Caki2 (cell line): ENCODE measurements around the gene HIF3A. TPM values are rescaled to one million over a fixed set of nuclear protein-coding genes. Genes with fewer than 3 reads are reported as not detected.
"Not testable (repeated sequence)": the region's sequence is repeated elsewhere in the genome, so short reads cannot be mapped to it uniquely, and the experiment has no call there.

Experiments used
- DNase-seq: peaks from one replicate; pipeline ENCODE4 v3.0.0-alpha.2; 2015; ENCODE audit warnings: low read depth
- in situ Hi-C: cut with HindIII; loops from 2 replicates; pipeline ENCODE4 v1.10.0; 2016; ENCODE audit warnings: low sequenced_read_pairs, low pct_unique_long_range_greater_than_20kb, mixed read lengths
- total RNA-seq: library from RNA; depleted of rRNA; stranded (reverse); fragments of >200 nt; shearing (Covaris generic); gene quantifications from 2 replicates; pipeline ENCODE4 v1.2.3, GENCODE V29; 2014; ENCODE audit warnings: low replicate concordance

Gene HIF3A
- total RNA-seq, 1 experiment from 2014 or later, result not detected

DNA sequence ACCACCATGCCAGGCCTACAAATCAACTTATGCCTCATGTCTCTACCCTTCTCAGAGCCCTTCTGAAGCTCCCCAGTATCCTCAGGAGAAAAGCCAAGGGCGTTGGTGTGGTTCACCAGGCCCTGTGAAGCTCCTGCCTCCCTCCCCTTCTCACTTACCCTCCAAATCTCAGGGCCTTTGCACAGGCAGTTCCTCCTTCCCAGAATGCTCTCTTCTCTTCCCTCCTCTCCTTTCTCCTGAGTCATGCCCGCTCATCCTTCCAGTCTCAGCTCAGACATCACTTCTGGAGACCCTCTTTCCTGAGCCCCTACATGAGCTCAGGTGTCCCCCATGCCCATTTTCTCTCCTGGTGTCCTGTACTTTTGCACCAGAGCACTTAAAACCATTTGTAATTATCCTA, 20.5 kb downstream of the HIF3A start:
- no peak for DNase-seq
- in situ Hi-C loops, result no loop called here

DNA sequence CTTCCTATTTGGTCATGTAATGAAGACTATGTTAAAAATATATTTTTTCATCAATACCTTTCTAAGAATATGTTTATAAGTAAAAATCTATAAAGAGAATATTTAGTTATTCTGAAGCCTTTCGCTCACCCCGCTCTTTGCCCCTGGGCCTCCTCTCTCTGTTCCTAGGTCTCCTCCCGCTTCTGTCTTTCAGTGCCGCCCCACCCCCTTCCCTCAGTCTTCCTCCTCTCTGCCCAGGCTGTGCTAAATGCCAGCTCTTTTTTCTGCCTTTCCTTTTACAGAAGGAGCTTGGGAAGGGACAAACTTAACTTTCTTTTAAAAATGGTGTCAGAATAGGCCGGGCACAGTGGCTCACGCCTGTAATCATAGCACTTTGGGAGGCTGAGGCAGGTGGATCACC, 22.8 kb downstream of the HIF3A start:
- DNase-seq, result no peak
- in situ Hi-C loops, result no loop called here

DNA sequence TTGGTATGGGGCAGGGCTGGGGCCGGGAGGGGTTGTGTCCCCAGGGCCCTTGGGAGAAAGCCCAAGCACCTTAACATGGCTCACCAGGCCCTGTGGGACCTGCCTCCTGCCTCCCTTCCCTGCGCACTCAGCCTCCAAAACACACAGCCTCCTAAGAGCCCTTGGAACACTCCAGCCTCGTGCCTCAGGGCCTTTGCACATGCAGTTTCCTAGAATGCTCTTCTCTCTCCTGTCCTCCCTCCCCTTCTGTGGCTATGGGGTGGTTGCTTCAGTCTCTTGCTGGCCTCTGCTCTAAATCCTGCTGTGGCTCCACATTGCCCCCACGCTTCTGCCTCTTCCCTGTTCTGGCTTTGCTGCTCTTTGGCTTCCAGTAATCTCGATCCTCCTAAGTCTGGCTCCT, 23.7 kb downstream of the HIF3A start:
- in situ Hi-C loops, result no loop called here
- no peak for DNase-seq

DNA sequence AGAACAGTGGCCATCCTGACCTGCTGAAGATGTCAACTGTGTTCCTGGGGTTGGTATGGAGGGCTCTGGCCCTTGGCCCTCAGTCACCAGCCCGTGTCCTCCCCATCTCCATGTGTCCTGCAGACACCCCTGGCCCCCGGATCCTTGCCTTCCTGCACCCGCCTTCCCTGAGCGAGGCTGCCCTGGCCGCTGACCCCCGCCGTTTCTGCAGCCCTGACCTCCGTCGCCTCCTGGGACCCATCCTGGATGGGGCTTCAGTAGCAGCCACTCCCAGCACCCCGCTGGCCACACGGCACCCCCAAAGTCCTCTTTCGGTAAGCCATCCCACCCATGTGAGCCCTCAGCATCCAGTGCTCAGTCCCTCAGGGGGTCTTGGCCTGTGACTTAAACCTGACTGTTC, 24.8 kb downstream of the HIF3A start:
- in situ Hi-C loops, result no loop called here
- no peak for DNase-seq

DNA sequence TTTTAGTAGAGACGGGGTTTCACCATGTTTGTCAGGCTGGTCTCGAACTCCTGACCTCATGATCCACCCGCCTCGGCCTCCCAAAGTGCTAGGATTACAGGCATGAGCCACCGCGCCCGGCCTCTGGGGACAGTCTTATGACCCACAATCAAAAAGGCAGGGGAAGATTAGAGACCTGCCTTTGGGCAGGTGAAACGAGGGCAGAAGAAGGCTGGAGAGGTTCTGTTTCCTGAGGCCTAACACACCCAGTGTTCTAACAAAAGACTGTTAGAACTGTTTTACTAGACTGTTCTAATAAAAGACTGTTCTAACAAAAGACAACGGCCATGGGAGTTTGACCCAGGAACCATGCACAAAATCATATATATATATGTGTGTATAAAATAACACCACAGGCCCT, 26.4 kb downstream of the HIF3A start:
- in situ Hi-C loops, DNase-seq: not testable (repeated sequence)

DNA sequence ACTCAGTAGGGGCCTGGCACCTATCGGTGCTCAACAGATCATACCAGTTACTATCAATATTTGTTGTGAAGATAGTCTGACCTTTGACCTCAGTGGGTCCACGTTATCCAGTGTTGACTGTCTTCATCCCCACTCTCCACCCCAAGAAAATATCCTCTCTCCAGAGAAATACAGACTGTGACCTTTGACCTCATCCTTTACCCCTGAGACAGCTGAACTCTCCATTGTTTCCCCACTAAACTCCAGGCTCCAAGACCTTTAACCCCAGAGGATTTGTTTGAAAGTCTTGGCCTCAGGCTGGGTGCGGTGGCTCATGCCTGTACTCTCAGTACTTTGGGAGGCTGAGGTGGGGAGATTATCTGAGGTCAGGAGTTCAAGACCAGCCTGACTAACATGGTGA, 27.4 kb downstream of the HIF3A start:
- in situ Hi-C loops, result no loop called here
- no peak for DNase-seq

DNA sequence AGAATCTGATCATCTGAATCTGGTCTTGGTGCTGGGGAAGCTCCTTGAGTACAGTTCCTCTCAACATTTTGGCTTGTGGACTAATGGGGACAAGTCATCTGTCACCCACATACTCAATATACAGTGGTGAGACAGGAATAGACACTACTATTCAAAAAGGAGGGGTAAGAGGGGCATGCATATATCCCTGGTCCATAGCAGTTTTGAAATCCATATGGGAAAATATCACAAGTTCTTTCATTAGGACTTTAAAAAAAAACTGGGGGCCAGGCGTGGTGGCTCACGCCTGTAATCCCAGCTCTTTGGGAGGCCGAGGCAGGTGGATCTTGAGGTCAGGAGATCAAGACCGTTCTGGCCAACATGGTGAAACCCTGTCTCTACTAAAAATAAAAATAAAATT, 29.8 kb downstream of the HIF3A start:
- in situ Hi-C loops, result no loop called here
- no peak for DNase-seq

DNA sequence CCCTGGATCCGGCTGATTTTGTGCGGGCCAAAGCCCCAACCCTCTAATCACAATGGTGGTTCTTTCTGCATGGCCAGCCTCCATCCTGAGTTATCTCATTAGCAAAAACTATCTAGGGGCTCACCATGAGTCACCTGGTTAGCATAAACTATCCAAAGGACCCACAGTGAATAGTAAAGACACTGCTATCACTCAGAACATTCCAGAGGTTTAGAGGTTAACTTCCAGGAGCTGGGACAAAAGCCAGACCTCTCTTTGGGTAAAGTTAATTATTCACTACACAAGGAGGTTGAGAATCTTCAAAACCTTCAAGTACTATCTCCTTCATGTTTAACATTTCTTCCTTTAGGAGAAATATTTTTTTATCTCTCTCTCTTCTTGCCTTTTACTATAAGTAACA, 31.2 kb downstream of the HIF3A start:
- in situ Hi-C loops, result no loop called here
- peak; percentile 41 for DNase-seq

DNA sequence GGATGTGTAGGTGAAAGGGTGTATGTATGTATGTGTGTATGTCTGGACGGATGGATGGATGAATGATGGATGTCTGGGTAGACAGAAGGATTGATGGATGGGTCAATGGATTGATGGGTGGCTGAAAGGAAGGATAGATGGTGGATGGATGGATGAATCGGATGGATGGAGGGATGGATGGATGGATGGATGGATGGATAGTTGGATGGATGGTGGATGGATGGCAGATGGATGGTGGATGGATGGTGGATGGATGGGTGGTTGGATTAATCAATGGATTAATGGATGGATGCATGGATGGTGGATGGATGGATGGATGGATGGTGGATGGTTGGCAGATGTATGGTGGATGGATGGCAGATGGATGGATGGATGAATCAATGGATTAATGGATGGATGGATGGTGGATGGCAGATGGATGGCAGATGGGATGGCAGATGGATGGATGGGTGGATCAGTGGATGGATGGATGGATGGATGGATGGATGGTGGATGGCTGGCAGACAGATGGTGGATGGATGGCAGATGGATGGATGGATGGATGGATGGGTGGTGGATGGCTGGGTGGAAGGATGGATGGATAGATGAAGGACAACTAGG, 33.6 kb downstream of the HIF3A start:
- DNase-seq, result no peak
- in situ Hi-C loops, result no loop called here

DNA sequence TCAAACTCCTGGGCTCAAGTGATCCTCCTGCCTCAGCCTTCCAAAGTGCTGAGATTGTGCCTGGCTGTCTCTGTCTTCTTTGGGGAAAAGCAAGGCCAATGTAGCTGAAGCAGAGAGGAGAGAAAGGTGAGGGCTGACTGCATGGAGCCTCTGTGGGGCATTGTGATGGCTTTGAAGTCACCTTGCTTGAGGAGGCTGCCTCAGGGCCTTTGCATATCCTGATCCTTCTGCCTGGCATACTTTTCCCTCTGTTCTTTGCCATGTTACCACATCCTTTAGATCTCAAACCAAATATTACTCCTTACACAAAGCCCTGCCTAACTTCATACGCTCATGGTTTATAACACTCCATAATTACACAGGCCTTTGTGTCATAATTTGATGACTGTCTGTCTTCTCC, 40.6 kb downstream of the HIF3A start:
- in situ Hi-C loops, result no loop called here
- DNase-seq, result no peak

DNA sequence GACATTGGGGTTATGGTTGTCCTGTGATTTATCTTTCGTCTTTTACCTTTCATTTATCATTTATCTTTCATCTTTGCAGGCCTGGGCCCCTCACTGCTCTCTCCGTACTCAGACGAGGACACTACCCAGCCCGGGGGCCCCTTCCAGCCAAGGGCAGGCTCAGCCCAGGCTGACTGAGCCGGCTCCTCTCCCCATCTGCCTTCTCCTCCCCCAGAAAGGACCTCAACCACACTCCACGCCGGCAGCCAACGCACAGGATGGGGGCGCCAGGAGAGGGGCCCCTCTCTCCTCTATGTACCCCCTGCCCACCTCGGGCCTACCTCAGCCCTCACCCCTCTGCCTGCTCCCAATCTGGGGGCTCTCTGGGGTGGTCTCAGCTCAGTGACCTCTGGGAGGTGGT, 42.6 kb downstream of the HIF3A start:
- in situ Hi-C loops, result no loop called here
- no peak for DNase-seq

DNA sequence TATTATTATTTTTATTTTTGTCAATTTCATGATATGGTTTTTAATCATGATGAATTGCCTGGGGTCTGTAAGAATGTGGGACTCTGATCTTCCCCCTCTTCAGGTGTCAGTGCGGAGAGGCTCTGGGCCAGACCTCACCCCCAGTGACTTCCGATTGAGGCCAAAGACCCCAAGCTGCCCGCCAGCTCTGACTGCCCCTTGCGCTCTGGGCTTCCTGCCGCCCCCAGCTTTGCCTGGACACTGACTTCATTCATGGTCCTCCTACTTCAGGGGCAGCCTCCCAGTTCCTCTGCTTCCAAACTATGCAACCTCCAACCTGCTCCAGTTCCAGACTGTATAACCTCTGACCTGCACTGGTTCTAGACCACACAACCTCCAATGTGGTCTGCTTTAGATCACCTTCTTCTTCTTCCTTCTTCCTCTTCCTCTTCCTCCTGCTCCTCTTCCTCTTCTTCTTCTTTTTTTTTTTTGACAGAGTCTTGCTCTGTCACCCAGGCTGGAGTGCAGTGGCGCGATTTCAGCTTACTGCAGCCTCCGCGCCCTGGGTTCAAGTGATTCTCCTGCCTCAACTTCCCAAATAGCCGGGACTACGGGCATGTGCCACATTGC, 43.3 kb downstream of the HIF3A start:
- in situ Hi-C loops, result no loop called here

DNA sequence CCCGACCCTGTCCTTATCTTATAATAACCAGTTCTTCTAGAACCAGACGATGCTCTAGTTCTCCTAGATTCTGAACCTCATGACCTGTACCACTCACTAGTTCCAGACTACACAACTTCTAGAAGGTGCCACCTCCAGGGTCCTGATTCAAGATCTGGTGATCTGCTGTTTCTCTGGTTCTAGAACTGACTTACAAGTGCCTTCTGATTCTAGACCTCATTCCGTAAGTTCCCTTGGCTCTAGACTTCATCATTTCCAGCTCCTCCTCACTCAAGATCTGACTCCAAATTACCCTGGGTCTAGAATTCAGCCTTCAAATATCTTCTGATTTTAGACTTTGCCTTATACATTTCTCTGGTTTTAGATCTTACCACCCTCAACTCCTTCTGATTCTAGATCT, 45.1 kb downstream of the HIF3A start:
- in situ Hi-C loops, result no loop called here
- no peak for DNase-seq

More for the DNA sequence above, 43.3 kb downstream of the HIF3A start:
- DNase-seq, result no peak

DNA sequence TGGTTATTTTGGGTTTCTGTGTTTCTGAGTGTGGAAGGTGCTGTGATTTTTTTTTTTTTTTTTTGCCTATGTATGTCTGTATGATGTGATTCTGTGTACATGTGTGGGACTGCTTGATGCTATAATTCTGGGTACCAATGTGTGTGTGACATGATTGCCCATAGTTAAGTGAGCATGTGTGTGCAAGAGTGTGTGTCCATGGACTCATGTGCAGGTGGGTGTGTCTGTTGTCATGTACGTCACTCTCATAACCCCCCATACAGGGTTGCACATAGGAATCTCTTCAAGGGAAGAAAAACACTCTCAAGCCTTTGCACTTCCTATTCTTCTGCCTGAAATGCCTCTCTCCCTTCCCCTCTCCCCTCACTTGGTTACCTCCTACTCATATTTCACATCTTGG, 47.5 kb downstream of the HIF3A start:
- in situ Hi-C loops, result no loop called here

DNA sequence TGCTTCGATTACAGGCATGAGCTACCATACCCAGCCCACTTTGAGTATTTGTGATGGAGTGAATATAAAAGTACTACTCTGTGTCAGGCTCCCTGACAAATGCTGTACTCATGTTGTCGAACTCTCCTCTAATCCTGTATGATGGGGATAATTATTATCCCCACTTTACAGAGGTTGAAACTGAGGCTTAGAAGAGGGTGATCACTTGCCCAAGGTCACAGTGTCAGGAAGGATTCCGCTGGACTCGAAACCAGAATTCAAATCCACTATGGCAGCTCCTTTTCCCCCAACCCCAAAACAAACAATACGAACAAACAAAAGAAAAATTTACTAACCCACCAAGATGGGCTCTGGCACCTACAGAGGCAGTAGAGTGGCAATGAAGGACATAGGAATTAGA, 48.3 kb downstream of the HIF3A start:
- in situ Hi-C loops, result no loop called here
- no peak for DNase-seq

More for the DNA sequence above, 47.5 kb downstream of the HIF3A start:
- DNase-seq, result no peak

DNA sequence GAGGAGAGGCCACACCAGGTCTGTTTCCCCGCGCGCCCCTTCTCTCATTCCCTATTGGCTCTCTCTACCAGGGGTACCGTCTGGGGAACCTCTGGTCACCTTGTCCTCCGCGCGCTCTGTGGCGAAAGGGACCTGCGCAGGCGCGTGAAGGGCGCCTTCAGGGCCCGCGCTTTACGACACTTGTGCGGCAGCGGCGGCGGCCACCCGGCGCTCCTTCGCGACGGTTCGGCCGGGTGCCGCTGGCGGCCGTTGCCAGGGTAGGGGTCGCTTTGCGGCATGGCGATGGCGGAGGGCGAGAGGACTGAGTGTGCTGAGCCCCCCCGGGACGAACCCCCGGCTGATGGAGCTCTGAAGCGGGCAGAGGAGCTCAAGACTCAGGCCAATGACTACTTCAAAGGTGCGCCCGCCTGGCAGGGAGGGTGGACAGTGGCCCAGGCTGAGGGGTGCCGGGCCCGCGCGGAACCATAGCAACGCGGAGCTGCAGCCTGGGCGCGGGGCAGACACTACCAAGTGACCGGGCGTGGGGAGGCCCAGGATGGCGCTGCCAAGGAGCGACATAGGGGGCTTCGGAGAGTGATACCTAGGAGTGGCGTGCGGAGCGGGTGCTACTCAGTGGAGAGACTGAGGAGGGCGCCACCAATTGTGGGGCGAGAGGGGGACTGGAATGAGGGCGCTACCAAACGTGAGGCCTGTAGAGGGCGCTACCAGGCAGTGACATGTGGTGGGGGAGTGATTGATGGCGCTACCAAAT, 50.2 kb downstream of the HIF3A start, which contains the start of gene PPP5C:
PPP5C (plus strand) TSS at position 267 of the 751 bp plus-strand sequence; CDS start at position 277, 10 bp downstream.
- in situ Hi-C loops, result no loop called here
- peak; percentile 92 for DNase-seq

DNA sequence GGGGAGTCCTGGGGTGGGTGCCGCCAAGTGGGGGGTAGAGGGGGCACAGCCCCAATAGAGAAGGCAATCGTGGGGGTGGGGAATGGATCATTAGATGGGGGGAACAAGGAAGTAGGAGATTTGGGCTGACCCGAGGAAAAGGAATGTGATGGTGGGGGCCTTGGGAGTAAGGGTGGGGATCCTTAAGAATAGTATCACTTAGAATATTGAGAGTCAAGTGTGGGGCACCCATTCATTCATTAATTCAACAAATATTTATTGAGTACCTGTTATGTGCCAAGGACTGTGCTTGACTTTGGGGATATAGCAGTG, 50.7 kb downstream of the HIF3A start:
- in situ Hi-C loops, result no loop called here
- DNase-seq, result no peak

DNA sequence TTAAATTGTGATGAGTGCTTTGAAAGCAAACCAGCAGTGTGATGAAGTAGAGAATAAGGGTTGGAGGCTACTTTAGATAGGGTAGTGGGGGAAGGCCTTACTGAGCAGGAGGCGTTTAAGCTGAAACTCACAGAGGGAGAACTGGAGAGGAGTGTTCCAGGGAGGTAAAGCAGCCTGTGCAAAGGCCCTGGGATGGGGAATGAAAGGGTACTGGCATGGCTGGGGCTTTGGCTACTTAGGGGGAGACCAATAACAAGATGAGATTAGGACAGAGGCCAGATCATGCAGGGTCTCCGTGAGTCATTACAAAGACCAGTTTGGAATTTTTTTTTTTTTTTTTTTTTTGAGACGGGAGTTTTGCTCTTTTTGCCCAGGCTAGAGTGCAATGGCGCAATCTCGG, 51.1 kb downstream of the HIF3A start:
- in situ Hi-C loops, result no loop called here
- DNase-seq, result no peak

DNA sequence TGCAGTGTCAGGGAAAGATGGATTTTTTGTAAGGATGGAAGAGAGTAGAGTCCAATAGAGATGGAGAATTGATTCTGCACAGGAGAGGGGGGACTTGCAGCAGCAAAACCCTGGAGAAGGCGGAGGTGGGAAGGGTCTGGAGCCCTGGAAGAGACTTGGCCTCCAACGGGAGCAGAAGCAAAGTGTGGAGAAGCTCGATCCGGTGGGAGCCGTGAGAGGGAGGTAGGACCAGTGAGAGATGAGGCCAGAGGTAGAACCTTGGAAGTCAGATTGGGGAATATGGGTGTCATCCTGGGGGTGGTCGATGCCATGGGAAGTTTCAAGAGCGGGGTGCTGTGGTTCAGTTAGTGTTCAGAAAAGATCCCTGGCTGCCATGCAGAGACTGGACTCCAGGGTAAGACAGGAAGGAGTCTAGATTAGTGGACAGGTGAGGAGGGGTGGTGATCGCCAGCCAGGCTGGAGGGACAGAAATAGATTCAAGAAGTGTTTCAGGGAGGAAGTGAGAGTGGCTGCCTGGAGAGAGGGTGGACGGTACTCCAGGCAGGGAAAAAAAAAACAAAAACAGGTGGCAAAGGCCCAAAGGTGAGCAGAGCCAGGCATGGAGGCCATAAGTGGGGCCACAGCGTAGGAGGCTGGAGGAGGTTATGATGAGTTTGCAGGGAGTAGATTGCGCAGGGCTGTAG, 52.6 kb downstream of the HIF3A start:
- in situ Hi-C loops, result no loop called here
- no peak for DNase-seq
